OCI-LY7 (cell line): ENCODE measurements around the gene PUM2.

Experiments used
- CTCF ChIP-seq: fragments of 200-600 bp; sonication (generic); conservative IDR thresholded peaks from 2 replicates; pipeline ENCODE4 v1.5.1; 2014; ENCODE audit warnings: mild to moderate bottlenecking, antibody characterized with exemption, low read length, moderate library complexity, mixed read lengths
- EZH2phosphoT487 ChIP-seq: fragments of 200-600 bp; sonication (generic); IDR thresholded peaks from 2 replicates; pipeline ENCODE4 v1.6.1; 2018; ENCODE audit warnings: low read depth, borderline replicate concordance, mild to moderate bottlenecking, mixed run types, antibody characterized with exemption, low read length, moderate library complexity, mixed read lengths

DNA sequence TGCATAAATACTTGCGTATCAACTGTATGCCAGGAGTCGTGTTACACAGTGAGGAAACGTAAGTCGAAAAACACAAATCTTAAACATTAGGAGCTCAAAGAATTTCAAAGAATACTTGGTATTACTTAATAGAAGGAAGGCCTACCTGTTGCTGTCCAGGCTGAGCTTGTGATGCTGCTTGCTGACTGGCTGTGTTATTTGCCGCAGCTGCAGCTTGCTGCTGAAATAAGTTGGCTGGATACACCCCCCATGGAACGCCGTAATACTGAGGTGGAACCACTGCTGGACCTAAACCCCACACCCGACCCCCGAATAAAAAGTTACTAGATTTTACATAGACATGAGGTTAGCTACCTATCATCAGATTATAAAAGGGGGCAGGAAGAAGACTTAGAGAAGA lies 56.4 kb downstream of the PUM2 start:
- no peak for TF ChIP-seq CTCF
- TF ChIP-seq EZH2phosphoT487, result no peak
